GM19238 (cell line): Measurements from ENCODE around the gene PMEPA1.

ENCODE experiments used
- DNase-seq: peaks from one replicate; pipeline ENCODE4 v3.0.0; 2011; ENCODE audit warnings: low spot score; ENCODE audit not compliant: insufficient read length

Gene PMEPA1

DNA sequence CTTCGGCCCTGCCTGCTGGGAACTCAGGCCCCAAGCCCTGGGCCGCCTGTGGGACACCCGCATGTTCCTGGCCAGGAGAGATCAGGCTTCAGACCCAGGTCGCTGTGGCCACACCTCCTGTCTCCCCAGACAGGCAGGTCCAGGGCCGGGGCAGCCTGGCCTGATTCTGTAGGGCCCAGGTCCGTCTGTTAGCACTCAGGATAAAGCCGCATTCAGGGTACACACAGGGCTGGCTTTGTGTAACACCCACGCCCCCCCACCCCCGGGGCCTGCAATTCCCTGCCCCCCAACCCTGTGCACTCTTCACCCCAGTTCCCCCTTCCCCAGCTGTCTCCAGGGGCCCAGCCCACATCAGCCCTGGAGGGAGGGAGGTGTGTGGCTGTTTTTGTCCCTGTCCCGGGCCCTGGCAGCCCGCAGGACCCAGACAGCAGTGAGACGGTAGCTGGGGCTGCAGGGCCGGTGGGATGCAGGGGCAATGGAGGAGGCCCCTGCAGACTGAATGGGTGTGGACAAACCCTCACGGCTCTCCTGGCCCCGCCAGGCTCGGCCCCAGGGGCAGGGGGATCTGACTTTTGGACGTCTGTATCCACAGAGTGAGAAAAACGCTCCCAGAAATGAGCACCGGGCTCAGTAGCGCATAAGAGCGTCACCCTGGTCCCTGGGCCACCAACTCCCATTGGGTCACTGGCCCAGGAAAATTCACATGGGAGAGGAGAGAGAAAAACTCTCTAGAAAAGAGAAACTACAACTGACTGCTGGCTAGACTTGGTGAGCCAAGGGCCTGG is 47.2 kb downstream of the PMEPA1 start:
- DNase-seq: no peak

DNA sequence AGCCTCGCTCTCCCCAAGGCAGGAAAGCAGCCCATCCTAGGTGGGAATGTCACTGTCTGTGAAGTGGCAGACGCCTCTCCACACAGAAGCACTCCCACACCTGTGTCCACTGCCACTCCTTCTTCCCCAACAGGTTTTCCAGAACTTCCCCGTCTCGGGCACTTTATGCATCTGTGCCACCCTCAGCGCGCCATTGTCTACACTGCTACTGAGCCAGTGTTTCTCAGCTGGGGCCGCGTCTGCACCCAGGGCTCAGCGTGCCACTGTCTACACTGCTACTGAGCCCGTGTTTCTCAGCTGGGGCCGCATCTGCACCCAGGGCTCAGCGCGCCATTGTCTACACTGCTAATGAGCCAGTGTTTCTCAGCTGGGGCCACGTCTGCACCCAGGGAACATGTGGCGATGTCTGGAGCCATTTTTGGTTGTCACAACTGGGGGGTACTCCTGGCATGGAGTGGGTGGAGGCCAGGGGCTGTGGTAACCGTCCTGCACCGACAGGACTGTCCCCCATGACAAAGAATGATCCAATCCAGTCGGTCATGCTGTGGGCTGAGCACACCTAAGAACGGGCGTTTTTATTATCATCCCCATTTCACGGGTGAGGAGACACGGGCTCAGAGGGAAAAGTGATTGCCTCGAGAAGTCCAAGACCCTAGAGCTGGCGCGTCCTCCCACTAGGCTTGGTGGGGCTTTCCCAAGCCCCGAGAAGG is 47.9 kb downstream of the PMEPA1 start:
- no peak for DNase-seq

GRCh38 chr20:57660922-57661745 is 48.7 kb downstream of the PMEPA1 start:
- DNase-seq: no peak

DNA sequence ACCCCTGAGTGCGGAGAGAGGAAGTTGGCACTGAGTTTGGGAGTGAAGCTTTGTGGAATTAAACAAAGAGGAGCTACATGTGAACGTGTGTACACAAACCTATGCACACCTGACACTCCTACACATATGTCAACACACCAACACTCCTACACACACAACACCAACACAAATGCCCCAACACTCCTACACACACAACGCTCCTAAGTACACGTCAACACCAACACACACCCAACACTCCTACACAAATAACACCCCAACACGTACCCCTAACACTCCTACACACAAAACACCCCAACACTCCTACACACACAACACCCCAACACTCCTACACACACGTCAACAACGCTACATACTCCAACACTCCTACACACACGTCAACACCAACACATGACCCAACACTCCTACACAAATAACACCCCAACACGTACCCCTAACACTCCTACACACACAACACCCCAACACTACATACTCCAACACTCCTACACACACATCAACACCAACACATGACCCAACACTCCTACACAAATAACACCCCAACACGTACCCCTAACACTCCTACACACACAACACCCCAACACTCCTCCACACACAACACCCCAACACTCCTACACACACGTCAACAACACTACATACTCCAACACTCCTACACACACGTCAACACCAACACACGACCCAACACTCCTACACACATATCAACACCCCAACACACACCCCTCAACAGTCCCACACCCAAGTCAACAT is 49.5 kb downstream of the PMEPA1 start:
- DNase-seq: no peak

- peak; percentile 3 for DNase-seq
These were observed 50.2 kb downstream of the PMEPA1 start for GRCh38 chr20:57659517-57660180.

GRCh38 chr20:57658833-57659516 is 50.8 kb downstream of the PMEPA1 start:
- peak; percentile 2 for DNase-seq

- peak; percentile 2 for DNase-seq
These were observed 51.4 kb downstream of the PMEPA1 start for GRCh38 chr20:57658447-57658832.

DNA sequence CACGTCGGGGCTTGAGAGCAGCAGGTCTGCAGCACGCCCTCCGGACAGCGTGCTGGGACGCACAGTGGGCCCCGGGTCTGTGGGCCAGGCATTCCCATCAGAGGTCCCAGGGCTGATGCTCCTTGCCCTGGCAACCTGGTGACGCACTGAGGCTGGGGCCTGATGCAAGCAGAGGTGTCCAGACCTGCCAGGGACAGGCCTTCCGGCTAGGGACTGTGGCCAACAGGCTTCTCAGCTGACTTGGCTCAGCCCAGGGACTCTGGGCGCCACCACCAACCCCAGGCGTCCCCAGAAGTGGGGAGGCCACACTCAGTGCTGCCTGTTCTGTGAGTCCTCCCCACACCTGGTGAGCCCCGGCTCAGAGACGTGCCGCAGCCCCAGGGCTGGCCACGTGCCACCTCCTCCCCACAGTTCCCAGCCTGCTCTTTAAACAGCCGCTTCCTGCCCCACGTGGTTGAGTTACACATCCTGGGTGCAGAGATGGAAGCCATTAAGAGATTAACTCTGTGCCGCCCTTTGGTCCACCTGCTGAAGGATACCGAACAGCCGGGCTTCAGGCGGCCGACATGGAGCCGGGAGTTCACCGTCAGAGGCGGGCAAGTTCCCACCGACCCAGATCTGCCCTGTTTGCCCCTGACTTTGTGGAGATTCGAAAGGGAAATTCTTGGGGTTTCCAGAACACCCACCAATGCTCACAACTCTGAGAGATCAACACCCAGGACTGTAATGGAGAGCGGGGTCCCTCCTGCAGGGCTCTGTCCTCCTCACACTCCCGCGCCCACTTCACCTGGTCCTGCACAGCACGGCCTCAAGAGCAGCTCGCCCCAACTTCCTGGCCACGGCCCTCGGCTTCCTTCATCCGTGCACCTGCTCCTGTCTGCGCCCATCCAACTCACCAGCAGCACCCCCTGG is 52.0 kb downstream of the PMEPA1 start:
- peak; percentile 2 for DNase-seq

GRCh38 chr20:57656821-57657534 is 52.8 kb downstream of the PMEPA1 start:
- no peak for DNase-seq

- no peak for DNase-seq
These were observed 53.5 kb downstream of the PMEPA1 start for GRCh38 chr20:57656252-57656820.

GRCh38 chr20:57655809-57656155 is 54.0 kb downstream of the PMEPA1 start:
- DNase-seq: no peak

- DNase-seq: no peak
These were observed 54.6 kb downstream of the PMEPA1 start for GRCh38 chr20:57654998-57655808.

- DNase-seq: peak; percentile 90
These were observed 55.3 kb downstream of the PMEPA1 start for GRCh38 chr20:57654363-57654997.

GRCh38 chr20:57653910-57654309 is 55.9 kb downstream of the PMEPA1 start:
- no peak for DNase-seq

GRCh38 chr20:57653546-57653900 is 56.3 kb downstream of the PMEPA1 start:
- DNase-seq: no peak

DNA sequence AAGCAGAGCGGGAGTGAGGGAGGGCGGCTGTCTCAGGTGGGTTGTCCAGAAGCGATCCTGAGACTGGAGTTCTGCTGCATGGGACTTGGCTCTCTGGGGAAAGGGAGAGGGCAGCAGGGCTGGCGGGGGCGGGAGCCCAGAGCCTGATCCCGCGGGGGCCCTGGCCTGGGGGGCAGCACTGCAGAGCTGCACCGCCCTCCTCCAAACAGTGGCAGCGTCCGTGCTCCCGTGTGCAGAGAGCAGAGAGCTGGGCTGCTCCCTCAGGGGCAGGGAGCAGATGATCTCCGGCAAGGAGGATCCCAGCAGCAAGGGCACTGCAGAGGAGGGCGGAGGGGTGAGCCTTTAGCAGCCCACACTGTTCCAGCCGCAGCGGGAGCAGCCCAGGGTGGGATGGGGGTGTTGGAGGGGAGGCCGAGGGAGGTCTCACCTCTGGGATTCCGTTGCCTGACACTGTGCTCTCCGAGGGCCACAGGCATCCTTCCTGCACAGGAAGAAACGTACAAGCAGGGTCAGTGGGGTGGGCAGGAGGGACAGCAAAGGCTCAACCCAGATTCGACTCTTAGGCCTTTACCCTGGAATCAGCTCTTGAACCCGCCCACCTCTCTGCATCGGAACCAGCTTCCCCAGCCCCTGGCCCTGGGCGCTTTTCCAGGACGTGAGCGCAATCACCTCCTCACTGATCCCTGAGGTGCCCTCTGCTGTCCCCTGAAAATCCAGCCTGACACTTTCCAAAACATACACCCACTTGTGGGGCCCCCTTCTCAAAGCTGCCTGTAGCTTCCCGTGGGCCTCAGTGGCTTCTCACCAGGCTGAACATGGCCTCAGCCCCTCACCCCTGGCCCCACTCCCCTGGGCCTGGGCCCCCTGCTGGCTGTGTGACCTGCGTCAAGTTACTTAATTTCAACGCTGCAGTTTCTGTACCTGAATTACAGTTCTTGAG is 56.9 kb downstream of the PMEPA1 start:
- DNase-seq: no peak
